GM10266 (cell line): ENCODE measurements around the gene POMGNT2.
A peak's percentile ranks its signal among the peaks of the same experiment; 100 is the strongest.
"Not testable (repeated sequence)": the region's sequence is repeated elsewhere in the genome, so short reads cannot be mapped to it uniquely, and the experiment has no call there.

Experiments
- DNase-seq: peaks from one replicate; pipeline ENCODE4 v3.0.0; 2012; ENCODE audit errors: extremely low spot score
- TF ChIP-seq, protein P1 (sequence below): IDR thresholded peaks from 2 replicates; pipeline ENCODE4 v1.5.1; 2012; ENCODE audit warnings: mild to moderate bottlenecking, low read depth; ENCODE audit not compliant: control insufficient read depth, insufficient read depth; ENCODE audit errors: missing control alignments

Gene POMGNT2

DNA sequence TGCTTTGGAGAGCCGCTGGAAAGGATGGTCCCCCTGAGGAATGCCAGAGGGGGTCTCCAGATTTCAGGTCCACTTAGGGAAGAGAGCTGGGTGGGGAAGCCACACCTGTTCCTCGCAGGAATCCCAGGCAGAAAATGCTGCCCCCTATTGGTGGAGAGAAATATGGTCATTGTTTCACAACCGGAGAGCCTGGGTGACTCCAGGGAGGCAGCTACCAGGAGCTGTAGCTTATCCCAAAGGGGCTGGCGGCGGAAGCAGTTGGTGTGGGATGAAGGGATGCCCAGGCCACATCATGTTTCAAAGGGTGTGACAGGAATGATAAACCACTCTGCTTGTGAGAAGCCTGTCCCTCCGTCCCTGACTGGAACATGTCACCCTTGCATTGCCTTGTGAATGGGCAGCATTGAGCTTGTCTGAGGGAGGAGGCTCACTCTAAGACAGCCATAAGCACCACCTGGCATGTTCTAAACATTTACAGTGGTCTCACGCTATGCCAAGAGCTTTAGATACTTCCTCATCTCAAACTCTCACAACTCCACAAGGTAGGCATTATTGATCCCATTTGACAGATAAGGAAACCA, 34.5 kb downstream of the POMGNT2 start:
- TF ChIP-seq, protein P1, sequence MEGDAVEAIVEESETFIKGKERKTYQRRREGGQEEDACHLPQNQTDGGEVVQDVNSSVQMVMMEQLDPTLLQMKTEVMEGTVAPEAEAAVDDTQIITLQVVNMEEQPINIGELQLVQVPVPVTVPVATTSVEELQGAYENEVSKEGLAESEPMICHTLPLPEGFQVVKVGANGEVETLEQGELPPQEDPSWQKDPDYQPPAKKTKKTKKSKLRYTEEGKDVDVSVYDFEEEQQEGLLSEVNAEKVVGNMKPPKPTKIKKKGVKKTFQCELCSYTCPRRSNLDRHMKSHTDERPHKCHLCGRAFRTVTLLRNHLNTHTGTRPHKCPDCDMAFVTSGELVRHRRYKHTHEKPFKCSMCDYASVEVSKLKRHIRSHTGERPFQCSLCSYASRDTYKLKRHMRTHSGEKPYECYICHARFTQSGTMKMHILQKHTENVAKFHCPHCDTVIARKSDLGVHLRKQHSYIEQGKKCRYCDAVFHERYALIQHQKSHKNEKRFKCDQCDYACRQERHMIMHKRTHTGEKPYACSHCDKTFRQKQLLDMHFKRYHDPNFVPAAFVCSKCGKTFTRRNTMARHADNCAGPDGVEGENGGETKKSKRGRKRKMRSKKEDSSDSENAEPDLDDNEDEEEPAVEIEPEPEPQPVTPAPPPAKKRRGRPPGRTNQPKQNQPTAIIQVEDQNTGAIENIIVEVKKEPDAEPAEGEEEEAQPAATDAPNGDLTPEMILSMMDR: peak; percentile 43
- DNase-seq: no peak

DNA sequence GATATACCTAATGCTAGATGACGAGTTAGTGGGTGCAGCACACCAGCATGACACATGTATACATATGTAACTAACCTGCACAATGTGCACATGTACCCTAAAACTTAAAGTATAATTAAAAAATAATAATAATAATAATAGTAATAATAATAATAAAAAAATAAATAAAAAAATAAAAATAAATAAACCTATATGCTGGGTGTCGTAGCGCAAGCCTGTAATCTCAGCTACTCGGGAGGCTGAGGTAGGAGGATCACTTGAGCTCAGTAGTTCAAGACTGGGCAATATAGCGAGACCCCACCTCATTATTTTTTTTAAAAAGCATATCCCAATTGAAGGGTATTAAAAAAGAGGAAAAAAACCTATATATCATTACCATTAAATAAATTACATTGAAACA, 35.2 kb downstream of the POMGNT2 start:
- DNase-seq: not testable (repeated sequence)

DNA sequence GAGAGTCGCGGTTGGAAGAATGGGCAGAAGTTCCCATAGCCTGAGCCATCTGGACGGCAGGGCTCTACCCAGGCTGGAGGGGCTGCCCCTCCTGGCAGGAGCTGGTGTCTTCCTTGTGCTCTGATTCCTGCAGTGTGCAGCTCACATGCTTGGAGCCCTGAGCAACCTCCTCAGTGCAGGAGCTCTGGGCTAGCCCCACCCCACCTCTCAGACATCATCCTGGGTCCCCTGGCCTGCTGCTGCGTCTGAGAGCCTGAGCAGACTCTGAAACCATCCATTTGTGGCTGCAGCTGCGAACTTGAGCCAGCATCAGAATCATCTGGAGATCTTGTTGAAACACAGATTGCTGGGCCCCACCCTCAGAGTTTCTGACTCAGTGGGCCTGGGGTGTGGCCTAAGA, 42.8 kb downstream of the POMGNT2 start:
- TF ChIP-seq, protein P1: no peak
- DNase-seq: no peak

DNA sequence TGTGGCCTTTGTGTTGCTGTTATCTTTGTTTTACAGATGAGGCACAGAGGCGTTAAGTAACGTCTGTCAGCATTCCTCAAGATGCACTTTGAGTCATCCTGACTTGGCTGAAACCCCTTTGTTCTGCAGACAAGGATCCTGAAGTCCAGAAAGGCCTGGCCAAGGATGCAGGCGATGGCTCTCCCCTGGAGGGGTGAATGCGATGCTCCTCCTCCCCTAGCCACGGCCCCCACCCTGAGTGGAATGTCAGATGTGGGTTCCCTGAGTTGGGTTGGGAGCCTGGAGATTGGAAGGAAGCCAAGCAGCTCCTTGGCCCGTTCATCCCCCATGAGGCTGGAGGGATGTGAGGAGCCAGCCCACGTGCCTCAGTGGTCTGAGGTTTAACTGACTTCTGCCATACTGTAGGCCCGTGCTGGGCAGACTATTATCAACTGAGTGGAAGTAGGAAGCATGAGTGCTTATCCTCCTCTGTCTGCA, 43.3 kb downstream of the POMGNT2 start:
- no peak for DNase-seq
- TF ChIP-seq, protein P1: no peak

DNA sequence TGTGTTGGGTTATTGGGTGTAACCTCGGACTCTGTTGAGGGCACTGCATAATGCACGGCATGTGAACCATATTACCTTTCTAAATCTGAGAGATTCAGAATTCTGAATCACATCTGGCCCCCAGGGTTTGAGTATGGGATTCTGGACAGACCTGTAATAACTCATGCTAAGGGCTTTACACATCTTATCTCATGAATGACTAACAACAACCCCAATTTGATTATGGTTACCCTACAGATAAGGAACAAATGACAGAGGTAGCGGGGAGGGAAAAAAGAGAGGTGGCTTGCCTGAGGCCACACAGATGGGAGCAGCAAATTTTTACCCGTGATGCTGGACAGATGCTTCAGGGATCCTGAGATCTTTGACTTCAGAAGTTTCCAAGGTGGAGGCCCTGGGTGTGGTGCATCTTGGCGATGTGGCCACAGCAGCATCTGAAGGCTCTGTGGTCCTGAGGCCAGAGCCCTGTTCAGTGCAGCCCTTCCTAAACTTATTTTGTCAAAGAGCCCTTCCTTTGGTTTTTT, 43.8 kb downstream of the POMGNT2 start:
- no peak for DNase-seq
- TF ChIP-seq, protein P1: no peak

DNA sequence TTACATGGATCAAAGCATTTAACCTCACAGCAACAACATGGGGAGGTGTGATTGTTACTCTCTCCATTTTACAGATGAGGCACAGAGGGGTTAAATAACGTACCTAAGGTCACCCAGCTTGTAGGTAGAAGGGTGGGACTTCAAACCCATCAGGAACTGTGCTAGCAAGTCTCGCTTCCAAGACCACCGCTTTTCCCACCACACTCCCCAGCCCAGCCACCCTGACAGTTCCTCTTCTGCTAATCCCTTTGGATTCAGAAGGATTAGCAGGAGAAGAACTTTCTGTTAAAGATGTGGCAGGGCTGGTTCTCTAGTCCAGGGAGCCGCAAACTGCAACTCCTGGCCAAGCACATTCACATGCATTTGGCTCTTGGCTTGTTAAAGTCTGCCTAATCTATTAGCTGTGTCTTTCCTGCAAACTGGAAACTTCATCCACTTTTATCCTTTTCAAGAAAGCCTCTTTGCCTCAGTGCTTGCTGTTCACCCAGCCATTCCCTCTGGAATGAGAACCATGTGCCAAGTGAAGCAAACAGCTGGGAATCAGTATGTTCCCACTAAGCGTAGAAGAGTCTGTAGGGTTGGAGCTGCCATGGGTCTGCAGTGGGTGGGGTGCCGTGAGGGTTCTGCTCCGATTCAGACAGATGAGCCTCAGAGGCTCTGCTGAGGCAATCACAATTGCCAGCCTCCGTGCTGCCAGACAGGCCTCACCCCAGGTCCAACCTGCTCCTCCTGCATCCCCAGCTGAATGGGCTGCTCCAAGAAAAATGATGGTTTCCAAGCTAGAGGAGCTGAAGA, 44.6 kb downstream of the POMGNT2 start:
- no peak for DNase-seq
- TF ChIP-seq, protein P1: no peak

DNA sequence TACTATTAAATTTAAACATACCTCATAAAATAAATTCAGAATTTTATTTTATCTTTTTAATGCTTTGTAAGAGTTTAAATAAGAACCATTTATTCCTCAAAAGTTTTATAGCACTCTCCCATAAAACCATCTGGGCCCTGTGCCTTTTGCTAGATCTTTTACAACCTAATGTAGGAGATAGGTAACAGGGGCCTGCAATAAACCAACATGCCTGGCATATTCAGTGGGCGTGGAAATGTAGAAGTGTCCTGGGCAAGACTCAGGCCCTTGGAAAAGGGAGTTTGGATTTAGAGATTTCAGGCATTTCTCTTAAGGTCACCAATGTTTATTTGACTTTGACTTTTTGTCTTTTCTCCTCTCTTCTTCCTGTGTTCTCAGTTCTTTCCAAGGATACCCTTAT, 46.4 kb downstream of the POMGNT2 start:
- TF ChIP-seq, protein P1: no peak
- DNase-seq: no peak
